Measurements from ENCODE around the gene DNTT. TPM values are rescaled to one million over a fixed set of nuclear protein-coding genes. Genes with fewer than 3 reads are reported as not detected.

DNTT gene
- total RNA-seq, 2 experiments from 2014 or later = 0.16 to 0.32 TPM

- Histone ChIP-seq H3K4me1 (ENCODE audit: insufficient read depth, low read length, poor library complexity, severe bottlenecking) (peaks cover 9% of the 10 kb centered on the region), H3K9me2 (ENCODE audit: insufficient read depth, low read length) (no peaks in the 10 kb centered on the region), H2AFZ (ENCODE audit: low read length) (no peak overlapping the region), H3K79me2 (ENCODE audit: insufficient read depth, low read depth, low read length) (no peaks in the 10 kb centered on the region), H3K4me3 (ENCODE audit: low read depth, low read length, poor library complexity, severe bottlenecking) (no peak overlapping the region), H3K27ac (ENCODE audit: low read depth, low read length, poor library complexity, severe bottlenecking) (no peak overlapping the region), H3K4me2 (ENCODE audit: low read length) (no peak overlapping the region), H3K9me3 (ENCODE audit: low read length) (peaks cover 20% of the 10 kb centered on the region), H3K36me3 (ENCODE audit: insufficient read depth, low read length) (no peaks in the 10 kb centered on the region), H4K20me1 (ENCODE audit: insufficient read depth, low read length) (no peaks in the 10 kb centered on the region)
- no TSS peak for BruUV-seq (replicated peaks)
- POLR2A ChIA-PET = no interaction called here
- intact Hi-C loops (cut with micrococcal nuclease; ENCODE audit: unreplicated experiment) = no loop called here
- DNase-seq (ENCODE audit: low spot score) = no peak
- CTCF ChIA-PET (ENCODE audit: unreplicated experiment) = no interaction called here
- no peak for TF ChIP-seq EZH2phosphoT487 (IDR thresholded peaks at IDR 0.05; ENCODE audit: borderline replicate concordance, low read depth, low read length)
- no peak for TF ChIP-seq CTCF (conservative IDR thresholded peaks at IDR 0.05; ENCODE audit: low read length)
Observed at GRCh38 chr10:96346295-96346694, 42.1 kb downstream of the DNTT start.

GRCh38 chr10:96352027-96352426 lies 47.8 kb downstream of the DNTT start:
- no TSS peak for BruUV-seq (replicated peaks)

More at GRCh38 chr10:96352027-96352426, 47.8 kb downstream of the DNTT start:
- DNase-seq (ENCODE audit: low spot score) = no peak
- Histone ChIP-seq H3K79me2 (ENCODE audit: insufficient read depth, low read depth, low read length) (no peaks in the 10 kb centered on the region), H3K36me3 (ENCODE audit: insufficient read depth, low read length) (no peaks in the 10 kb centered on the region), H3K27ac (ENCODE audit: low read depth, low read length, poor library complexity, severe bottlenecking) (no peak overlapping the region), H3K9me3 (ENCODE audit: low read length) (no peaks in the 10 kb centered on the region), H4K20me1 (ENCODE audit: insufficient read depth, low read length) (no peaks in the 10 kb centered on the region), H3K4me1 (ENCODE audit: insufficient read depth, low read length, poor library complexity, severe bottlenecking) (no peaks in the 10 kb centered on the region), H2AFZ (ENCODE audit: low read length) (no peak overlapping the region), H3K9me2 (ENCODE audit: insufficient read depth, low read length) (no peaks in the 10 kb centered on the region), H3K4me2 (ENCODE audit: low read length) (no peak overlapping the region), H3K4me3 (ENCODE audit: low read depth, low read length, poor library complexity, severe bottlenecking) (no peak overlapping the region)
- CTCF ChIA-PET (ENCODE audit: unreplicated experiment) = no interaction called here
- TF ChIP-seq EZH2phosphoT487 (IDR thresholded peaks at IDR 0.05; ENCODE audit: borderline replicate concordance, low read depth, low read length) (no peak), CTCF (conservative IDR thresholded peaks at IDR 0.05; ENCODE audit: low read length) (no peak)
- POLR2A ChIA-PET = interaction anchor here (0.5 to 0.8 kb wide), 2 partner anchors 16 to 606 kb away, joined by 3 to 4 read pairs; no protein-coding TSS in a partner anchor
- intact Hi-C loops (cut with micrococcal nuclease; ENCODE audit: unreplicated experiment) = no loop called here

Data from OCI-LY7 (cell line).